HG03575 (cell line): ENCODE data around the gene ZNF423.

Experiments used
- ATAC-seq: cut with Tn5 transposase; IDR thresholded peaks from one replicate; pipeline ENCODE4 v1.9.1; 2021; ENCODE audit not compliant: unreplicated experiment, insufficient number of reproducible peaks, low FRiP score; ENCODE audit errors: extremely low read depth

ZNF423 gene

GRCh38 chr16:49801290-49801689 lies 54.6 kb downstream of the ZNF423 start:
- ATAC-seq, result no peak

DNA sequence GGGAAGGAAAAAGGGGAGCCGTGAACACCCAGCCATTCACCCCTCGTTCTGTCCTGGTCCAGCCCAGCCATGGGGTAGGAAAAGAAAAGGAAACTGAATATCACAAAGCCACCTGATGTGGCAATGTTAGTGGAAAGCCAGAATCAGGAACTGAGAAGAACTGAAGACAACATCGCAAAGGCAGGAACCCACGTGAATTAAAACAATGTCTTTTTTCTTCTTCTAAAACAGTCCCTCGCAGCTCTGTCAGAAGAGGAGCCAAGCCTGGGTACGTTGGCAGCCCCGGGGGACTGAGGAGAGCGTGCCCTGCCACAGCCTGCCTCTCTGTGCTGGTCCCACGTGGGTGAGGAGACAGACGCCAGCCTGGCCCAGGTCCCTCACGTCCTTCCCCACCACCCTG lies 55.0 kb downstream of the ZNF423 start:
- no peak for ATAC-seq

GRCh38 chr16:49800441-49800840 lies 55.5 kb downstream of the ZNF423 start:
- ATAC-seq, result no peak

DNA sequence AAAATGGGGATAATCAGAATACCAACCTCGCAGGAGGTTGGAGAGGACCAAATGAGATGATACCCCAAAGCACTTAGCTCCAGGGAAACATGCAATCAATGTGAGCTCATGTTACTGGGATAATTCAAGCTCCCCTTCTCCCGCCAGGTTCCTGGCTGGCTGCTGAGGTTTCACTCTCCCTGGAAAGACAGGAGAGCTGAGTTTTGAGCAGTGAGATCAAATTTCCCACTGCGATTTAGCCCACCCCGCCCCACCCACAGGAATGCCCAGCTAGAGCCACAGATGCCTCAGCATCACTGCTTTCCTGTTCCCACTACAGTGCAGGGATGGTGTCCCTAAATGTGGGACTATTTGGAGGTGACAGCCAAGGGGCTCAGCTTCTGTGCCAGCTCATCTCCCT lies 56.7 kb downstream of the ZNF423 start:
- ATAC-seq, result no peak

DNA sequence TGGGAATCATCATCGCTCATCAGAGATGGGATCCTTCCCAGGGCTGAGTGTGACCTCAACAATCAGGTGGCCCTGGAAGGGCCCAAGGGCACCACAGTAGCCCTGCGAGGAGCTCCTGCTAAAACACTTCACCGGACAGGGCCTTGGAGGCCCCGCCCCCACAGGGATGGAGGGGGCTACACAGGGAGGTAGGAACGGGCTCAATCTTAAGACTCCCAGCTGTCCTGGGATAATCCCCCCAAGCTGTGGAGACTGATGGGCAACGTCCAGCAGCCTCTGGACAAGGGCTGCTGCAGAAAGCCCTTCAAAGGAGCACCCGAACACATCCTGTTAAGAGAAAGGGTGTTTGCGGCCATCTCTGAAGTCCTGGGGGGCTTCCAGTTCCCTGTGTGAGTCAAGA lies 60.4 kb downstream of the ZNF423 start:
- no peak for ATAC-seq

DNA sequence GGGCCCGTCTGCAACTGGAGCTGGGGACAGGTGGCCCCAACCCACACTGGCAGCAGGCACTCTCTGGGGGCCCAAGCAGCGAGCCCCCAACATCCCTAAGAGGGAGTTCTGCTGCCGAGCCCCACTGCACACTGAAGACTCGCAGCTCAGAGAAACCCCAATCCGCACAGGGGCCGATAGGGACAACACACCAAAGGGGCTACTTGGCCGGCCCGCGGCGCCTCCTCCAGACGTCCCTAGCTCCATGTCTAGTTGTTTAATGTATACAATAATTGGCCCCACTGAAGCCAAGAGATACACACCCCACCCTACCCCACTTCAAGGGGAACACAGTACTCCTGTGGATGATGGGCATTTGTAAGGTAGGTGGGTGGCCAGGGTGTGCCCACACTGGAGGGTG lies 62.7 kb downstream of the ZNF423 start:
- no peak for ATAC-seq

GRCh38 chr16:49789616-49790015 lies 66.3 kb downstream of the ZNF423 start:
- ATAC-seq, result no peak

- ATAC-seq, result no peak
Observed at GRCh38 chr16:49788986-49789385, 66.9 kb downstream of the ZNF423 start.

- ATAC-seq, result no peak
Observed at GRCh38 chr16:49788572-49788971, 67.3 kb downstream of the ZNF423 start.

DNA sequence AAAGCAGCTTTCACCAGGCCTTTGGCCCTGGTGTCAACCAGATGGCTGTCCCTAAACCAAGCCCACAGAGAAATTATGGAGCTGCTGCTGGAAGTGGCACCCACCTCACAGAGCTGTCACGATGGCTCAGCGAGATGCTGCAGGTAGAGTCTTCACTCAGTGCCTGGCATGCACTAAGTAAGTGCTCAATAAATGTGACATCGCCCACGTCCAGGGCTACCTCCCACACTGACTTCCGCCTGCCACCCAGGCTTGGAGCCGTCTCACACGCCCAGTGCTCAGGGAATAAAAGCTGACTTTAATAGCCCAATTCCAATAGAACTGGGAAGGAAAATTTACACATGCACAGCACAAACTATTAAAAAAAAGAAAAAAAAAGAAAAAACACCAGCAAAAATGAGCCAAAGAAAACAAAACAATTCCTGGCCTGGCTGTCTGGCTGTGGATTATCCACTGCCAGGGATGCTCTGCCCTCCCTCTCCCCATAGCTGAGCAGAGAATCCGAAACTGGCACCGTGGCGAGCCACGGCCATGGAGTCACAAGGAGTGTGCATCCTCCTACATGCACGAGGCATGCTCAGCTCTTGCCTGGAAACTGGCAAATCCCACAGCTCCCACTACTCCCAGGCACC lies 68.9 kb downstream of the ZNF423 start:
- no peak for ATAC-seq

DNA sequence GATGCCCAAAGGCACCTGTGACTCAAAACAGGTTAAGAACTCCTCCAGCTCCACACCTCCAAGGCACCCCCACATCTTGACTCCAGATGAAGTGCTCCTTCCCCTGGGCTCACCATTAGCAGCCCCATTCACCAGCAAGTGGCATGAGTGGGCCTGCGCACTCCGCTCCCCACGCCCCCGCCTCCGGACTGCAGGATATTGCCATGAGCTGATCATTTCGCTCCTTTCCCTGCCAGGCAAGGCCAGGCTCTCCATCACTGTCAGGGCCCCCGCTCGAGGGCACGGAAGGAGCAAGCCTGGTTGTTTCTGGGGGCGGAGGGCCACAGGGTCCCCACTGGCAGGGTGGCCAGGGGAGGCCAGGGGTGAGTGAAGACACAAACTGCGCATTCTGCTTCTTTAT lies 69.9 kb downstream of the ZNF423 start:
- no peak for ATAC-seq

DNA sequence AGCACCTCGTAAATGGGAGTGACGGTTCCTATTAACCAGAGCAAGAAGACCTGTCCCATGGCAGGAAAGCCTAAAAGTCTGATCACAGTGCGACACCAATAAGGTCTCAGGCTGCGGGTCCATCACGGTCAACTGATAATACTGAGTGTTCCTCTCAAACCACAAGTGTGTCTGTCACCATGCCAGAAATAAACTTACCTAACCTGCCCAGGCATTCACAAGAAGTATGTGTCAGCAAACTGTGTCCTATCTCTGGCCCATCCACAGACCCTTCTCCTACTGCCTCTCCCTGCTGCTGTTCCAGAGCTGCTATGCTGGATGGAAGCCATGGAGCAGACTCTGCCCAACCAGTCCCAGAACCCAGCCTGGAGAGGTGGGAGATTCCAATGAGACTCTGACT lies 73.5 kb downstream of the ZNF423 start:
- no peak for ATAC-seq

GRCh38 chr16:49781401-49781800 lies 74.5 kb downstream of the ZNF423 start:
- no peak for ATAC-seq

DNA sequence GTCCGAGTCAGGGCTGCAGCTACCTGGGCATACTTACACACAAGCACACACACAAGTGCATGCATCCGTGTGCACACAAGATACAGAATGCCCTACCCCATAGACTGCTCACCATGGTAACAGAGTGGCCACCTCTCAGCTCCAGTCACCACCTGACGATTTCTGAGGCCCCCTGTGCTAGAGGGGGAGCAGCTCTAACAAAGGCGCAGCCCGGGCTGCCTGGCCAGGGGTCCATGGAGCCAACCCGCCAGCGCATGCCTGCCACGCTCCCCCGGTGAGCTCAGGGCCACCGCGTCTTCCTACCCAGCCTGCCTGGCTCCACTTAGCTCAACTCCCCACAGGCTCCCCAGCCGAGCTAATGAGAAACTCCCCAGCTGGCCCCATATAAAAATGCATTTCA lies 75.5 kb downstream of the ZNF423 start:
- no peak for ATAC-seq

DNA sequence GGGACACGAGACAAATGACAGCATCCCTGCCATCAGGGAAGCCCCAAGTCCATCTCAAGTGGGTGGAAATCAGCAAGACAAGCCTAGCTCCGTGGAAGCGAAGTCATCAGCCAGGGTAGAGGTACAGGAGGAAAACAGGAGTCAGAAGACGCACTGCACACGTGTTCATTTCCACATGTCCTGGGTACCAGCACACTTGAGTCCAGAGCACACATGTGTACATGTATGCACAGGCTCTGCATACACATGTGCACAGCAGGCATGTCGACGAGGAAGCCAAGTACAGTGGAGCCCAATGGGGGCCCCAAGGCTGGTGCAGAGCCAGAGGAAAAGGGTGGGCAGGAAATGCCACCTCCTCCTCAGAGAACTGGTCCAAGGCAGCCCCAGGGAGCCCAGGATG lies 75.9 kb downstream of the ZNF423 start:
- no peak for ATAC-seq

DNA sequence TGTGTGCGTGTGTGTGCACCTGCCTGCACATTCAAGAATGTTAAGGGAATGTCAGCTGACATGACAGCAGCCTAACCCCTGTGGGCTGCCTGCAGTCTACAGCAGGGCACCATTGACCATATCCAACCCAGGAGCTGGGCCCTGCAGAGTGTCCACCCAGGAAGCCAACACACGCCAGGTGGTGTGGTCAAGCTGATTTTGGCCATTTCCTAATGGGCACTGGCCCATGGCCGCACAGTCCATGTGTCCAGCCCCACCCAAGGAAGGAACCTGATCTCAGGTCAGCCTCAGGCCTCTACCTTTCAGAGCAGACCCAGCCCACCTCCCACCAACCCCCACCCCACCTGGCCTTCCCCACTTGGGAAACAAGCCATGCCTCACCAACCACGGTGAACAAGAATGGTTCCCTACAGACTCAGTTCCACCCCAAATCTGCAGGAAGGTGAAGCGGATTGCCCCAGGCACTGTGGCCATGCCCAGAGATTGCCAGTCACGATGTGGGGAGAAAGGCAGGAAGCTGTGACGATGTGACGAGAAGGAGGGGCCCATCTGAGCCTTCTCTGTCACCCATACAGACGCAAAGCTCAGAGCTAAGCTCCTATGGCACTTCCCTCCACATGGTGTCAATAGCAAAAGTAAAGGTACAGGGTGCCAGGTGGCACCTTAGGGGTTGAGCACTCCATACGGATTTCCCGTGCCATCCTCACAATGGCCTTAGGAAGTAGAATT lies 77.5 kb downstream of the ZNF423 start:
- no peak for ATAC-seq

DNA sequence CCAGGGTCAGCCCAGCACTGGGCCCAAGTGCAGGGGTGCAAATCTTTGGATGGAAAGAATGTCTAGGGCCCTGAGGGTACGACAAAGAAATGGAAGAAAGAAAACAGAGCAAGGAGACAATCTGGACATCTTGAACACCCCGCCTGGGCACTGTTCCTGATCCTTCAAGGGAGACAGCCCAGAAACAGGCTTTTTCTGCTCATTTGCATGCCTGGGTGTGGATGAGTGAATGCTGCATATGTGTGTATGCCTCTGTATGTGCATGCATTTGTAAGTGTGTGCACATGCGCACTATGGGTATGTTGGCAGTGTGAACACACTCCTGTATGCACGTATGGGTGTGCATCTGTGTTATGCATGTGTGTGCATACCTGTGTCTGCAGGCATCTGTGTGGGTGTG lies 79.2 kb downstream of the ZNF423 start:
- ATAC-seq, result no peak

DNA sequence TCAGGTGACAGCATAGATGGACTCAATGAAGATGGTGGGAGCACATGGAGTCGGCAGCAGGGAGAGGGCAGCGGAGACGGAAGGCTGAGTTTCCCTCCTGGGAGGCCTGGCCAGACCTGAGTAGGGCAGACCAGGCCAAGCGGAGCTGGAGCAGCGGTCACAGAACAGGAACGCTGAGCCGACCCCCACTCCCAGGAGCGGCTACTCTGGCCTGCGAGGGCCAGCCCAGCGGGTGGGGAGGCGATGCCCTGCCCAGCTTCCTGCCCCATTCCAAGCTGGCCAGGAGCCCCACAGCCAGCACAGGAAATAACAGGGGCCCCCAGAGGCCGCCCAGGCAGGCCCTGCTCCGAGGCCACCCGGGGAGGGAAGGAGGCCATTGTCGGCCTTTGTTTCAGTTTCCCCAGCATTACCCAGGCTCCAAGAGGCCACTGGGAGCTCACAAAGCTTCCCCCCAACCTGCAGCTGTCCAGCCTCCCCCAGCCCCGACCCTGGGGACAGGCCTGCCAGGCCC lies 79.8 kb downstream of the ZNF423 start:
- ATAC-seq, result no peak

- no peak for ATAC-seq
Observed at GRCh38 chr16:49775581-49775980, 80.3 kb downstream of the ZNF423 start.

DNA sequence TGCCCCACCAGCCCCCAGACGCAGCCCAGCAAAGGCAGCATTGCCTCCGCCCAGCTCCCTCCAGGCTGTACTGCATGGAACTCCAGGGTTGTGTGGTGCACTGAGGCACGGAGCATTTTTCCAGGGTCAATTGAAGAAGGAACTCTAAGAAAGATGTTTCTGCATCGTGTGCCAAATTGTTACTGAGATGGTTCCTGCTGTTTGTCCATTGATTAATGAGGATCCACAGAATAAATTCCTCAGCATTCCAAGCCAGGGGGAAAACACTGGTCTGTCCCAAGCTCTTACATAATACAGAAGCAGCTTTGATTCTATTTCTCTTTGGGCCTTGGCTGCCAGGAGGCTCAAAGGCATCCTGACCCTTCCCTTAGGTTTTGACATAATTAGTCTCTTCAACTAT lies 80.9 kb downstream of the ZNF423 start:
- ATAC-seq, result no peak
